T-helper 22 cell (primary cell): ENCODE measurements around the gene ZBTB48.
"Not testable (repeated sequence)": the region's sequence is repeated elsewhere in the genome, so short reads cannot be mapped to it uniquely, and the experiment has no call there.

Source experiments
- DNase-seq: peaks from one replicate; pipeline ENCODE4 v3.0.0-alpha.2; 2020; ENCODE audit warnings: low read depth

ZBTB48 gene

GRCh38 chr1:6632588-6633514 lies 53.1 kb downstream of the ZBTB48 start:
- DNase-seq, result no peak

- DNase-seq, result no peak
Observed at GRCh38 chr1:6634371-6635052, 54.7 kb downstream of the ZBTB48 start.

- no peak for DNase-seq
Observed at GRCh38 chr1:6635161-6635909, 55.5 kb downstream of the ZBTB48 start.

GRCh38 chr1:6635910-6636760 lies 56.3 kb downstream of the ZBTB48 start:
- DNase-seq, result no peak

- not testable (repeated sequence) for DNase-seq
Observed at GRCh38 chr1:6636778-6637177, 57.0 kb downstream of the ZBTB48 start.

- DNase-seq, result no peak
Observed at GRCh38 chr1:6637770-6638169, 58.0 kb downstream of the ZBTB48 start.

- no peak for DNase-seq
Observed at GRCh38 chr1:6638226-6638625, 58.4 kb downstream of the ZBTB48 start.
